Stimulated activated CD4-positive, alpha-beta T cell treated with anti-CD3 and anti-CD28 coated beads, Interleukin-1b, Interleukin-23, amount 100 ng/mL, for 48 hours (primary cell): ENCODE results near the gene KCNIP4.

ENCODE experiments used
- DNase-seq: peaks from one replicate; pipeline ENCODE4 v3.0.0-alpha.2; 2020

KCNIP4 gene

DNA sequence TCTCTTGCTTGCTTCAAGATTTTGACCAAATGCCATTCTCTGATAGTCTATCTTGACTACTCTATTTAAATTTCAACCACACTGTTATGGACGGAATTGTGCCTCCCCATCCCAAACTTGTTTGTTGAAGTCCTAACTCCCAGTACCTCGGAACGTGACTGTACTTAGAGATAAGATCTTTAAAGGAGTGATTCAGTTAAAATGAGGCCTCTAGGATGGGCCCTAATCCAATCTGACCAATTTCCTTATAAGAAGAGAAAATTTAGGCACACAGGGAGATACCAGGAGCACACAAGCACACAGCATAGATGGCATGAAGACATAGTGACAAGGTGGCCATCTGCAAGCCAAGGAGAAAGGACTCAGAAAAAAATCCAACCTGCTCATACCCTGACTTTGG lies 269.9 kb downstream of the KCNIP4 start:
- no peak for DNase-seq

DNA sequence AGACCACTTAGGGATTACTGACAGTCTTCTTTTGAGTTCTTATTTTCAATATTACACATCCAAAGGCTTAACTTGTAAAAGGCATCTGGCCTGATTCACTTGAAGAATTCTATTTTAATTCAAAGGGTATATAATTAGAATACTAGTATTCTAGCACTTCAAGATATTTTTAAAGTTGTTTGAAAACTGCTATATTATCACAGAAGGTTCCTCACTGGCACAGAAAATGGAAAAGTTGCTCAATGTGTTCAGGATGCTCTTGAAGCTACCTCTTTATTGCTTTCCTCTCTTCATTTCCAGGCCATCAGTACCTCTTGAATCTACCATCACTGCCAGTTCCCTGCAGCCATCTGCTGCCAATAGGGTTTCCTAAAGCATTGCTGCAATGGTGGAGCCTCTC lies 271.4 kb downstream of the KCNIP4 start:
- DNase-seq: no peak

DNA sequence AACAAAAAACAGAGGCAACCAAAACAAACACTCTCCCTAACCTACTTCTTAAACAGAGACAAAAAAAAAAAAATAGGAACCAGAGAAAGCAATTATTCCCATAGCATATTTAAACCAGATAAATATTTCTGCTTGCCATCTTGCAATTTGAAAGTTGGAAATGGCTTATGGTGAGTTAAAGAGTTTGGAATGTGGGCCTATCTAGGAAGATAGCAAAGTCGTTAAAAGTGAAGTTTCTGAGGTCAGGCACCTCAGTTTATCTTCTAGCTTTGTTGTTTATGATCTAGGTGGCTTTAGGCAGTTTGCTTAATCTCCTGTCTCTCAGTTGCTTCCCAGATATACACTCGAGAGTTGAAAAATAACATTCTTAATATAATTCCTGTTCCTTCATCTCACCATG lies 284.2 kb downstream of the KCNIP4 start:
- no peak for DNase-seq

DNA sequence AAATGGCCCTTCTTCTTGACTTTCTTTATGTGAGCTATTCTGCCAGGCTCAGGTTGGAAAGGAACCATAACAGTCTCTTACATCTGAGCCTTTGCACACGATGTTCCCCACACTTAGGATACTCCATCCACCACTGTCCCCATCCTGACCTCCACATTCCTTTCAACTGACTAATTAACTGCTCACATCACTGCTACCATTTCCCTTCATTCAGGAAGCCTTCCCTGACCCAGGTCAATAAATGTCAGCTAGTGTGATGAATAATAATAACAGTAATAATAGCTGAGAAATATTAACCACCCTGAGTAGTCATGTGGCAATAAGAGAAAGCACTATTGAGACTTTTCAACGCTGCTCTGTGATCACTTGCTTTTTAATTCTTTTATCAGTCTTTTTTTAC lies 291.7 kb downstream of the KCNIP4 start:
- DNase-seq: no peak

DNA sequence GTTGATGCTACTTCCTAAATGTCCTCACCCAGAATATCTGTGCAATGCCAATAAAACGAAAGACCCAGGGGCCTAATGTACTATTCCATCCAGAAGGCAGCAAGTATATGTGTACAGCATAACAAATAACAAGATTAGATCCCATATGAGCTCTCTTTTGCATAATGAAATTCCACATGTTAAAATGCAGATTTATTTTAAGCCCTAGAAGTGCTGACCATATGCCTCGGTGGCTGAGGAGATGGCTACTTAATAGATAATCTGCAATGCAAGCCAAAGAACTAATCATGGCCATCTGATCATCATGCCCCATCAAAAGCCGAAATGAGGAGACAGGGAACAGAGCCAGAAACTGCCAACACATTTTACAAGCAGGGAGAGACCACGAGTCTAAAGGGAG lies 293.5 kb downstream of the KCNIP4 start:
- DNase-seq: no peak

DNA sequence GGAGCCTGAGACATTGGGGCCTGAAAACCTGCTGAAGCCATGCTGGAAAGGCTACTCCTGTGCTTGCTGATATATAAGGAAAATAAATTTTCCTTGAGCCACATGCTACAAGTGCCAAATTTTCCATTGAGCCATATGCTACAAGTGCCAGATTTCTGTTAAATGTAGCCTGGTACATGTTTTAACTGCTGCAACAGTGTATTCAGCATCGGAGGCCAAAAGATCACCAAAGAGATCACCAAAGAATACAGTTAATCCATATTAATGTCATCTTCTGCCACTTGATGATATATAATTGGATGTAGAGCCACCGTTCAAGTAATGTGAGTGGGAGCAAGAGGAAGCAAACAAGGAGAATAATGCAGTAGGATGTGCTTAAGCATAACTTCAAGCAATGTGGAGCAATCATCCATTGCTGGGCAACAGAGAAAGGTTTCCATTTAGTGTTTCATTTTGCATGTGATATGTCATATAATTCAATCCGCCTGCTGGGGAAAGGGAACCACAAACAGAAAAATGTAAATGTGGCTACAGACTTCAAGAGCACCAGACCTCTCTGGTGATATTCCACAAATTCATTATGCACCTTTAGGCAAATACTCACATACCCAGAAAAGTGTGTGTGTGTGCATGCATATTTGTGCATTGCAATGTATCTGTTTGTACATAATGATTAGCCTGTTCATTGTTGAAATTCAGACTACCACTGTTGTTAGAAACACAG lies 295.9 kb downstream of the KCNIP4 start:
- no peak for DNase-seq

DNA sequence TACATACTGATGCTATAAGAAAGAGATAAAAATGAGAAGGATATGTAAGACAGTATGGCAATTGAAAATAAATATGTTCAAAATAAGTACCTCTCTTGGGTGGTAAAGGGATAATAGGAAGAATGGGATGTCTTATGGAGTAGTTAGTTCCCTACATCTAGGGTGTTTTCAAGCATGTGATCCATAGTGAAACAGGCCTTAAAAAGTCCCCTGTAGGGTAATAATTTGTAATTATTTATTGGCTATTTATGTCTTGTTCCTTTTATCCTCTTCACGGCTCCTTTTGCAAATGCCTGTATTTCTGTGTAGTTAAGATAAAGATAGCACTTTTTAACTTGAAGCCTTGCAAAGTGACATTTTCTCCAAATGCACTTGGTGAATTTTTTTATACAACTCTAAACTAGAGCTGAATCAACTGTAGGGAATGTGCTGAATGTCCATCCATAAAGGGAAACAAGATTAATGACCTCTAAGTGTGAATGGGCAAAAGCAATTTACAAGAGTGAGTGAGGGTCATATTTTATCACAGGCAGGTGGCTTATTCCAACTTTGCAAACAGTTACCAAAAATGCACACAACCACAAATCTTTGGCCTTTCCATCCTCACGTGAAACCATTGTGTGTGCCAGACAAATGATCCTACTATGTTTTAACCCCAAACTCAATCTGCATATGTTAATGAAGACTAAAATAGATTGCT lies 299.0 kb downstream of the KCNIP4 start:
- DNase-seq: no peak

DNA sequence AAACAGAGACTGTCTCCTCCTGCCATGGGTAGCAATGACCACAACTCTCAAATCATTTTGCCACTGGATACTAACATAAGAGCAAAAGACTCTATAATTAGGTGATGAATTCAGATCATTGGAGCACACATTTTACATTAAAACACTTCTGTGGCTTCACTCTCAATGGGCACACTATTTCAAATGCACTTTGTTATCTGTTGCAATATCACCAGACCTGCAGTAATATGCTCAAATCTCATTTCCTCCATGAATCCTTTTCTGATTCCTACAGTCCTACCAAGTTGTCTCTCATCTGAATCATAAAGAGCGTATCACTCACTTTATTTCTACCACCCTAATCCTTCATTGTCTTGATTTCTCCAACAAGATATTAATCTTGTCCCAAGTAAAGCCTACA lies 302.8 kb downstream of the KCNIP4 start:
- no peak for DNase-seq

DNA sequence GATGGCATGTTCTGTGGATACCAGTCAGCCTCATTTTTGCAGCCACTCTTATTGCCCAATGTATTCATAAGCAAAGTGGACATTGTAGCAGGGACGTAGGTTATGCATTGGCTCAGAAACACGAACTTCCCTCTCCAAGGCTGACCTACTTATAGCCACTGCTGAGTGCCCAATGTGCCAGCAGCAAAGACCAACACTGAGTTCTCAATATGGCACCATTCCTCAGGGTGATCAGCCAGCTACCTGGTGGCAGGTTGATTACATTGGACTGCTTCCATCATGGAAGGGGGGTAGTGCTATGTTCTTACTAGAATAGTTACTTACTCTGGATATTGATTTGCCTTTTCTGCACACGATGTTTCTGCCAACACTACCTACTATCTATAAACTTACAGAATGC lies 306.9 kb downstream of the KCNIP4 start:
- no peak for DNase-seq

DNA sequence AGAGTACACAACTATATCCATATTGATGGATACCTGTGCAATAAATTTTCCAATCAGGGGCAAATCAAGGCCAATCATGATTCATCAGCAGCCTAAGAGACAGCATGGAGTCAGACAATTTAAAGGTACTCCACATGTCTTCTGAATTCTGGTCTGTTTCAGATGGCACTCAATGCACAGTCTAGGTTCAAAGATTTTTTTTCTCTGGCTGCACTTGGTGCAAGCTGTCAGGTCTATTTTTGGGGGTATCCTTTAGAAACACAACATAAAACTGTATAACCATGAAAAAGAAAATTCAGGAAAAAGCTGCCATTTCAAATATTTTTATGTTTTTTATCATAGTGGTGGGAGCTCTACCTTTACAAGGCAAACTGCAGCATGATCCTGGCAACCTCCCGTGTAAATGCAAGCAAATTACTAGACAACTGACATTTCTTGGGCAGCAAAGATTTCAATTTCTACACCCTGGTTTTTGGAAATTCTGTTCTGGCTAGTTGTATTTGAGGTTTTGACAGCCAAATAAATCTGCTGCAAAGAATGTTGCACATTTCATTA lies 310.3 kb downstream of the KCNIP4 start:
- DNase-seq: no peak

DNA sequence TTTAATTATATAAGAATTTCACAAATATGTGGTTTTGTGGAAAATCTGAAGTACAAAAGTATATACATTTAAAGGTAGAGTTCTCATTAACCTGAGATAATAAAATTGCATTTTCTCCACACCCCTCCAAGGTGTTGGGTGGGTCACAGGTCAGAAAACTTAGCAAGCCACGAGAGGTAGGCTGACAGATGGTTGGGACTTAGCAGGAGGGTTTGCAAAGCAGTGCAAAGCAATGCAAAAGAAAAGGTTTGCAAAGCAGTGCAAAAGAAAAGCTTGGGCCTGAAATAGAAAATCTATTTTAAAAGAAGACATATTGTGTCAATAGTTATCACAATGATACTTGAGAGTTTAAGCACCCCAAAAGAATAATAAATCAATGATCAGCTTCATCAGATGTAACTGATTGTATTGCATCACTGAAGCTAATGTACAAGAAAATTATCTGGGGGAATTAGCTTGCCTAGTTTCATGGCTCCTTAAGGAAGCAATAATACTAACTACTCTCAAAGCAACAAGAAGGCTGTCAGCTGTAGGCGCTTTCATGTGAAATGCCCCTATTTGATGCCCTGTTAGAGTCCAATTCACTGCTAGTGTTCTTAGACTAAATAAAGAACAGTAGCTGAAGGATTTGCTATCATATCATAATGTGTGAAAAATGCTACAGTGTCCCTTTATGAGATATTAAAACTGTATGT lies 319.5 kb downstream of the KCNIP4 start:
- no peak for DNase-seq

DNA sequence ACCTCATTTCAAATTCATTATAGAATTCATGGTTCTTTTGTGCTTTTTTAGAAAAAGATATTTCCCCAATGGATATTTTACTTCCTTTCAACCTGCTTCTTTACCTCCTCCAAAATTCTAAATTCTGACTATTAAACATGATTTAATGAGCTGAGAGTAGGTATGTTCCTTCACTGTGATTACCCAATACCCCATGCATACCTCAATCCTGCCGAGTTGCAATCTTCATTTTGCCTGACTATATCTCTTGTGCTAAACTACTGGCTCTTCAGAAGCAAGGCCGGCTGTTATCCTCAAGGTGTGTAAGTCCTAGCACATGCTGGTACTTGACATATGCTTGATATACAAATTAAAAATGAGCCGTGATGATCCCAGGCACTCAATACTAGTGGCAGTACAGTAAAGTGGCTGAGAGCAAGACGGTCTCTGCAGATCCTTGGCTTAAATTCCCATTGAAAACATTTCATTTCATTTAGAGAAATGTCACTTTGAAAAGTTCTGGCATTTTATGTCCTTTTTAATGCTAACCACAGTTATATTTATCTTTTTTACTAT lies 320.4 kb downstream of the KCNIP4 start:
- DNase-seq: no peak

DNA sequence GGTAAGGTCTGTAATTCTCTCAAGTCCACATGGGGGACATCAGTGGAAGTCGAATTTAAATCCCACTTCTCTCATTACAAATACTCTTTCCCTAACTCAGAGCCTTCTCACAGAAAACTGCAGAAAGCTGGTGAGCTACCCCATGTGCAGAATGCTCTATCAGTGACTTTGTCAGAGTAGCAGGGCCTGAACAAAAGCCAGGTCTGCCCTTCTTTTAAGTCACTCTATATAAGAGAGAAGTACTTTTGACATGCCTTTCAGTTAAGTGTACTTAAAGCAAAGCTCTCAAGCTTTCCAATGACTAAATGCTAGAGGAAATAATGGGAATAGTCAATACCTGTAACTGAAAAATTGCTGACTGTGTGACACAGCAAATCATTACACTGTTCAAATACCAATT lies 323.1 kb downstream of the KCNIP4 start:
- no peak for DNase-seq

DNA sequence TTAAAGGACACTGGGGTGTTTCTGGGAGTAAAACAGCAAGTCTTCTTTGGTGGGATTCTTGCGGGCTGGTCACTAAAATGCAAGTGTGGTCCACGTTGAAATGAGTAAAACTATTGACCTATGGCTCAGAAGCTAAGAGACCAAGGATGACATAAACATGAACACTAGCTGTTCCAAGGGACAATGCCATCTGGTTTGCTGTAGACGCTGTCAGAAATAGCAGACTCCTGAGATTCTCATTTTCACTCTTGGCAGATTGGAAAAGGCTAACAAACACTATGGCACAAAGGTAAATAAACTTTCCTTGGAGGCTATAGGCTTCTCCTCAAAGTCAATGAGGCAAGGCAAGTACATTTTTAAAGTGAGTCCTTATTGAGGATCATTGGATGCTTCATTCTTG lies 343.6 kb downstream of the KCNIP4 start:
- DNase-seq: no peak

DNA sequence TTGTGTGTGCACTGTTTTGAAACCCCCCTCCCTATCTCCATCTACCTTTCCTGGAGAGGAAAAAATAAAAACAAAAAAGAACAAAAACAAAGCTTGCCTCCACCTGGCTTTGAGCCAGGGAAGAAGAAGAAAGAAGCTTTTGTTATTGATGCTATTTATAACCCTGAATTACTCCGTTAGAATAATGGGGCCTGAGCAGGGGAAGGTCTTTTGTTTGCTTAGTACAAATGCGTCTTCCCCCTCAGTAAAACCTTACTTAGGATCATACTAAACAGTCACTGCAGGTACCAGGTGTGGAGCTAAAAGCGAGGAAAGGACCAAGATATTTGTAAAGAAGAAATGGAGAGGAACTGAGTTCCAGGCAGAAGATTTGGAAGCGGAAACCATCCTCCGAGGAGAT lies 352.1 kb downstream of the KCNIP4 start:
- no peak for DNase-seq

DNA sequence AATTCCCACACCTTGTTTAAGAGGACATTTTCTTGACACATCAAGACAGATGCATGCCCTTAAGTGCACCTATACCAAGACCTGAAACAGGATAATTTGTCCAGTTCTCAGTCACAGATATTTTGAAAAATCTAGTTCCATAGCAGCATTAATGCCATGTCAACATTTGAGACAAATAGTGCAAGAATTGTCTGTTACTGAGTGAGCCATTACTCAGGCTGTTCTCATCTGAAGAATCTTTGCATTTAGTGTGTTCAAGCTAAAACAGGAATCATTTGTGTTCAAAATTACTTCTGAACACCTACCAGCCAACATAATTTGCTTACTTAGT lies 354.9 kb downstream of the KCNIP4 start:
- no peak for DNase-seq

DNA sequence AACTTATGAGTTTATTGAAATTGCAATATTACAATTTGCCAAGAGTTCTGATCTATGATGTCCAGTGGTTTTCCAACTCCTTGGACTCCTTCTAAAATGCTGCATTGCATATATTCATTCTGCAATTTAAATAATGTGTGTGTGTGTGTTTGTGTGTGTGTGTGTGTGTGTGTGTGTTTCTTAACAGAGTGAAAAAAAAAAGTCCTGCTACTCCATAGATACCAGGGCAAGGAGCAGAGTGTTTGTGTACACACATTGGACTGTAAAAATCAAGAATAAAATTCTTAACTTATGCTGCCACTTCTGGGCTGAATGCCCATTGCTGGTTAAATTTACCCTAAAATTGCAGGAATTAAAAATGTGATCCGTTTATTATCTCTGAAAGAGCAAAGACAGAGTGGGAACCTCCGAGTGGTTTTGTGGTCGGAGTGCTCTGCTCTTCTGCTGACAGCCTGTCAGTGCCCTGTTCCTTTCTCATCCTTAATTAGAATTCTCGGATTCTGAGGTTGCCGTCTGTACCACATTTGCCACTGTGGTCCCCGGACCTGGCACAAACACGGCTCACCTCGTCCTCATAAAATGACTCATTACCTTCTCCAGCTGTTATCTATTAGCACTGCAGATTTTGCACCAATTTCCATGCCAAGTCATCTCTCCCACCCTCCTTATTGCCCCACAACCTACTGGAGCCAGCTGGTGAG lies 355.5 kb downstream of the KCNIP4 start:
- no peak for DNase-seq

DNA sequence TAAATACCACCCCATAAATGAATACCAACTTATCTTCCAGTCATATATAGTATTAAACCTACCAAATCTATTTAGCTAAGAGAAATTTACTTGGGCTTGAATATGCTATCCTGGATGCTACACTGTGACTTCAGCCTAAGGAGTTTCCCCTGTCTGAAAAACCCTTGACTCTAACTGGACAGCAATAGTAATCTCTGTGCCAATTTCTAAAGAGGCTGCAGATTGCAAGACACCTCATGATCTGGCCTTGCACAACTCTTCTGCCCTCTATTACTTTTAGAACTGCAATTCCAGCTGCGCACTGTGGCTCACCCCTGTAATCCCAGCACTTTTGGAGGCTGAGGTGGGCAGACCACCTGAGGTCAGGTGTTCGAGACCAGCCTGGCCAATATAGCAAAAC lies 371.5 kb downstream of the KCNIP4 start:
- DNase-seq: no peak

DNA sequence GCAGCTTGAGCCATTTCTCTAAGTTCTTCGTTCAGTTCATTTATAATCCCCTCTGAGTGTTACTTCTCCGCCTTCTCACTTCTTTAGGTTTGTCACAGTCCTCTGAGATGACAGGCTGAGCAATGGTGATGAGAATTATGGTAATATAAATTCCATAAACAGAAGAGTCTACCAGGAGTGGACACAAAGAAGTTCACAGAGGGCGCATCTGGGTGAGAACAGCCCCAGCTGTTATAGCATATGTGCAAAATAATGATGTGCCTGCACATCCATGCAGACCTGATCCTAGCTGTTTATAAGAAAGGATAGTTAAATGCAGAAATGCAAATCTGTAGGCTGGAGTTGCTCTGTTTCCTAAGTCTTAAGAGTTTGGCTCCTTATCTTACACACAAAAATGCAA lies 377.5 kb downstream of the KCNIP4 start:
- DNase-seq: no peak

DNA sequence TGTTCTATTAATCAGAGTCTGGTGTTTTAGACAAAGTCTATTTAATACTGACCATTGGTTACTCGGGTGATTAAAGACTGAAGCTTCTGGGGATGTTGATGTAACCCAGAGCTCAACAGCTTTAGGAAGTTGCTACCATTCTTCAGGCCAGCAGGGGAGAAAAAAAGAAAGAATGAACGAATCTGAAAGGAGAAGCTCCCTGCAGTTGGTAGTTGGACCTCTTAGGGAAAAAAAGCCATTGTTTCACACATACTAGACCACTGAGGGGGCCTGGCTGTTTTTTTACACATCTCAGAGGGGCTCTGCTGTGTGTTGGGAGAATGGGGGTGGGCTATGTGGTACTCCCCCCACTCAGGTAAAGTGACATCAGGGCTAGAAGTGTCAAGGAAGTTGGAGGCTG lies 378.9 kb downstream of the KCNIP4 start:
- DNase-seq: no peak

DNA sequence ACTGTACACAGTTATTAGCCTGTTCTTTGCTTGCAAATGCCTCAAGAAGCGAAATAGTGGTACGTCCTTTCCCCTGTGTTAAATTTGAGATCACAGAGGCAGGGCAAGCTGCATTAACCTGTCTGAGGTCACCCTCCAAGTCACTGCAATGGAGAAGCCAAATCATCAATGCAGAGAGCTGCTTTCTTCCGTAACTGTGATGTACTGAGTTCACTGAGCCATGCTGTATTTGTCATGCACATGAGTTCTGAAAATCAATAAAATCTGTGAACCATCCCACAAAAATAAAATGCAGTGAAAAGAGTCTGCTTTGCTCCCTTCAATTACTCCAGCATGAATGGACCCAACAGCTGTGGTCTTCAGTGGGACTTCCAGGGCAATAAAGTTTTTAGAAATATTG lies 393.5 kb downstream of the KCNIP4 start:
- no peak for DNase-seq

DNA sequence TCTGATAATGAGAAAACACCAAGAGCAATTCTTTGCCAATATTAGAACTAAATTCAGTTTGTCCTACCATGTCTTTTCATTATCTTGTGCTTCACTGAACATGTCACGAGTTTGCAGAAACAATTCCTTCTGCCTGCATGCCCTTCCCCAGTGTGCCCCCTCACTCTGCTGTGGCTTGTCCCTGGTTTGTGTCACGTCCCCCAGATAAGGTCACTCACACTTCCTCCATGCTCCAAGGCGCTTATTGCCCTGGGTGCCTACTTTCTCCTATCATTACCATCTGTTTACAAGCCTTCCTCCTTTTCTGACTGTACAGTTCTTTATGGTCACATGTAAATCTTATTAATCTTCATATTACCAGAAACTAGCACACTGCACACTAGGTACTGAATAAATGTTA lies 394.1 kb downstream of the KCNIP4 start:
- DNase-seq: no peak

DNA sequence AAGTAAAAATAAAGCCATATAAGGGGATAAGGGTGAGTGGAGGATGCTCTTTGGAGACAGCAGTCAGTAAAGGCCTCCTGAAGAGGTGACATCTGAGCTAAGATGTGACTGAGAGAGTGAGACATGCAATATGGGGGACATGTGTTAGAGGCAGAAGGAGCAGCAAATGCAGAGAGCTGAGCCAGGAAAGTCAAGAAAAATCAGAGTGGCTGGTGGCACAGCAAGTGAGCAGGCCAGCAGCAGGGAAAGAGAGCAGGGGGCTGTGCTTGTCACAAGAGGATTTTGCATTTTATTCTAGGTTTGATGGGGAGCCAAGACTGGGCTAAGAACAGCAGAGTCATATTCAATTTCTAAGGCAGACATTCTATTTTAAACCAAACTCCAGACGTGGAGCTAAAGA lies 394.5 kb downstream of the KCNIP4 start:
- DNase-seq: no peak
